Neural cell (in vitro differentiated cells): ENCODE measurements around the gene LOXHD1. TPM values are rescaled to one million over a fixed set of nuclear protein-coding genes. Genes with fewer than 3 reads are reported as not detected.

Source experiments
- H2AFZ ChIP-seq: fragments of 200-600, 300-800 bp; sonication (generic), shearing (Covaris generic); 2 replicates; pipeline ENCODE4 v1.6.0; 2014; ENCODE audit warnings: low read depth, mild to moderate bottlenecking, antibody characterized with exemption, low read length, moderate library complexity
- H3F3A ChIP-seq: fragments of 200-600 bp; shearing (Covaris generic); 2 replicates; pipeline ENCODE4 v1.6.1; 2016; ENCODE audit warnings: mild to moderate bottlenecking, moderate library complexity, mixed read lengths, antibody characterized with exemption, low read length; ENCODE audit not compliant: insufficient read depth, poor library complexity, severe bottlenecking
- H3K27ac ChIP-seq: fragments of 200-600, 300-800 bp; sonication (generic), shearing (Covaris generic); 2 replicates; pipeline ENCODE4 v1.5.1; 2014; ENCODE audit warnings: mild to moderate bottlenecking, low read length, moderate library complexity
- H3K27me3 ChIP-seq: fragments of 300-800, 200-600 bp; sonication (generic), shearing (Covaris generic); 2 replicates; pipeline ENCODE4 v1.6.0; 2014; ENCODE audit warnings: mild to moderate bottlenecking, low read depth, low read length, moderate library complexity; ENCODE audit not compliant: insufficient read depth
- H3K36me3 ChIP-seq: fragments of 300-800, 200-600 bp; sonication (generic), shearing (Covaris generic); 2 replicates; pipeline ENCODE4 v1.5.1; 2014; ENCODE audit warnings: mild to moderate bottlenecking, antibody characterized with exemption, low read length, moderate library complexity; ENCODE audit not compliant: insufficient read depth
- H3K4me2 ChIP-seq: fragments of 300-800, 200-600 bp; sonication (generic), shearing (Covaris generic); 2 replicates; pipeline ENCODE4 v1.6.0; 2014; ENCODE audit warnings: mild to moderate bottlenecking, low read length
- H3K4me3 ChIP-seq: fragments of 300-800, 200-600 bp; sonication (generic), shearing (Covaris generic); 2 replicates; pipeline ENCODE4 v1.5.1; 2014; ENCODE audit warnings: mild to moderate bottlenecking, low read length, moderate library complexity
- H3K79me2 ChIP-seq: fragments of 200-600 bp; shearing (Covaris generic); replicated peaks from 2 replicates; pipeline ENCODE4 v1.6.0; 2014; ENCODE audit warnings: mild to moderate bottlenecking, low read length, moderate library complexity; ENCODE audit not compliant: insufficient read depth
- H3K9ac ChIP-seq: fragments of 300-800, 200-600 bp; sonication (generic), shearing (Covaris generic); 2 replicates; pipeline ENCODE4 v1.6.1; 2016; ENCODE audit warnings: mild to moderate bottlenecking, low read length, mixed read lengths
- H3K9me2 ChIP-seq: fragments of 200-600 bp; shearing (Covaris generic); 2 replicates; pipeline ENCODE4 v1.6.1; 2016; ENCODE audit warnings: mild to moderate bottlenecking, low read length, mixed read lengths; ENCODE audit not compliant: insufficient read depth
- H3K9me3 ChIP-seq: fragments of 200-600, 300-800 bp; sonication (generic), shearing (Covaris generic); 2 replicates; pipeline ENCODE4 v1.6.1; 2016; ENCODE audit warnings: mild to moderate bottlenecking, mixed run types, low read length, moderate library complexity, mixed read lengths
- H4K20me1 ChIP-seq: fragments of 200-600 bp; shearing (Covaris generic); 2 replicates; pipeline ENCODE4 v1.6.1; 2016; ENCODE audit warnings: mild to moderate bottlenecking, mixed run types; ENCODE audit not compliant: insufficient read depth
- CTCF ChIP-seq: fragments of 450-650 bp; IDR thresholded peaks from 2 replicates; pipeline ENCODE4 v1.5.1; 2014; ENCODE audit warnings: antibody characterized with exemption, mild to moderate bottlenecking, moderate library complexity; ENCODE audit not compliant: poor library complexity, severe bottlenecking
- EP300 ChIP-seq: fragments of 450-650 bp; conservative IDR thresholded peaks from 2 replicates; pipeline ENCODE4 v1.6.1; 2014; ENCODE audit warnings: antibody characterized with exemption, mild to moderate bottlenecking, moderate library complexity; ENCODE audit not compliant: poor library complexity, severe bottlenecking
- EZH2 ChIP-seq: fragments of 200-600, 300-800 bp; shearing (Covaris generic), sonication (generic); IDR thresholded peaks from 2 replicates; pipeline ENCODE4 v1.6.1; 2014; ENCODE audit warnings: antibody characterized with exemption, low read length, borderline replicate concordance, mild to moderate bottlenecking; ENCODE audit not compliant: insufficient read depth, poor library complexity, severe bottlenecking
- MXI1 ChIP-seq: fragments of 450-650 bp; conservative IDR thresholded peaks from 2 replicates; pipeline ENCODE4 v1.6.1; 2014; ENCODE audit warnings: antibody characterized with exemption, mild to moderate bottlenecking; ENCODE audit not compliant: poor library complexity, severe bottlenecking
- POLR2AphosphoS5 ChIP-seq: IDR thresholded peaks from 2 replicates; pipeline ENCODE4 v1.6.1; 2012
- RAD21 ChIP-seq: fragments of 450-650 bp; conservative IDR thresholded peaks from 2 replicates; pipeline ENCODE4 v1.6.1; 2014; ENCODE audit warnings: antibody characterized with exemption, mild to moderate bottlenecking, moderate library complexity
- REST ChIP-seq: IDR thresholded peaks from 2 replicates; pipeline ENCODE4 v1.6.1; 2012; ENCODE audit warnings: borderline replicate concordance
- SMC3 ChIP-seq: fragments of 450-650 bp; conservative IDR thresholded peaks from 2 replicates; pipeline ENCODE4 v1.6.1; 2014; ENCODE audit warnings: antibody characterized with exemption, mild to moderate bottlenecking, moderate library complexity; ENCODE audit not compliant: poor library complexity
- TAF1 ChIP-seq: IDR thresholded peaks from 2 replicates; pipeline ENCODE4 v1.6.1; 2012; ENCODE audit warnings: low read depth
- polyA plus RNA-seq: library from polyadenylated mRNA; depleted of rRNA; stranded (reverse); fragments of >200 nt; gene quantifications from 2 replicates; pipeline ENCODE4 v1.2.3, GENCODE V29; 2014

Gene LOXHD1
- polyA plus RNA-seq, 1 donor from 2014 or later, result not detected

GRCh38 chr18:46683252-46683651 lies 26.2 kb upstream of the LOXHD1 start:
- no peak for TF ChIP-seq POLR2AphosphoS5
- TF ChIP-seq EP300, result no peak
- TF ChIP-seq SMC3, result no peak
- no peak for TF ChIP-seq RAD21

GRCh38 chr18:46680784-46681695 lies 24.0 kb upstream of the LOXHD1 start:
- Histone ChIP-seq H3K9me2 (no peaks in the 10 kb centered on the region), H4K20me1 (no peaks in the 10 kb centered on the region), H3K4me2 (no peak overlapping the region), H3K27me3 (no peaks in the 10 kb centered on the region), H3K9ac (no peak overlapping the region), H3K4me3 (no peak overlapping the region), H3K79me2 (no peaks in the 10 kb centered on the region), H3K27ac (no peak overlapping the region), H3K9me3 (no peaks in the 10 kb centered on the region), H3K36me3 (no peaks in the 10 kb centered on the region), H2AFZ (no peak overlapping the region), H3F3A (no peaks in the 10 kb centered on the region)
- TF ChIP-seq EP300, result no peak

More at GRCh38 chr18:46683252-46683651, 26.2 kb upstream of the LOXHD1 start:
- H3K27ac ChIP-seq, result no peak overlapping the region
- H3K36me3 ChIP-seq, result no peaks in the 10 kb centered on the region
- H3F3A ChIP-seq, result no peaks in the 10 kb centered on the region
- no peak overlapping the region for H2AFZ ChIP-seq
- H3K27me3 ChIP-seq, result no peaks in the 10 kb centered on the region
- no peaks in the 10 kb centered on the region for H3K9me2 ChIP-seq
- no peaks in the 10 kb centered on the region for H3K9me3 ChIP-seq
- no peak overlapping the region for H3K4me2 ChIP-seq
- H3K4me3 ChIP-seq, result no peak overlapping the region
- no peaks in the 10 kb centered on the region for H3K79me2 ChIP-seq
- no peak overlapping the region for H3K9ac ChIP-seq
- no peaks in the 10 kb centered on the region for H4K20me1 ChIP-seq

GRCh38 chr18:46679846-46680598 lies 23.0 kb upstream of the LOXHD1 start:
- H3K79me2 ChIP-seq, result no peaks in the 10 kb centered on the region
- H2AFZ ChIP-seq, result no peak overlapping the region
- H3K36me3 ChIP-seq, result no peaks in the 10 kb centered on the region
- no peaks in the 10 kb centered on the region for H3K9me3 ChIP-seq
- H3K27me3 ChIP-seq, result no peaks in the 10 kb centered on the region
- no peak overlapping the region for H3K4me3 ChIP-seq
- no peaks in the 10 kb centered on the region for H3K9me2 ChIP-seq
- H3K4me2 ChIP-seq, result no peak overlapping the region
- H4K20me1 ChIP-seq, result no peaks in the 10 kb centered on the region
- no peak overlapping the region for H3K27ac ChIP-seq
- TF ChIP-seq MXI1 (no peak), RAD21 (no peak), POLR2AphosphoS5 (no peak), CTCF (no peak), SMC3 (no peak), EZH2 (no peak), REST (no peak), EP300 (no peak), TAF1 (no peak)
- no peaks in the 10 kb centered on the region for H3F3A ChIP-seq
- no peak overlapping the region for H3K9ac ChIP-seq
